H1 (cell line): Measurements from ENCODE around the gene RMND5A. TPM values are rescaled to one million over a fixed set of nuclear protein-coding genes. Genes with fewer than 3 reads are reported as not detected.

ENCODE experiments used
- BRCA1 ChIP-seq: IDR thresholded peaks from 2 replicates; pipeline ENCODE4 v1.6.1; 2012; ENCODE audit warnings: low read depth, low read length, improper control_type of control experiment
- CHD7 ChIP-seq: fragments of 300-600 bp; sonication (generic); IDR thresholded peaks from 2 replicates; pipeline ENCODE4 v1.7.1; 2012; ENCODE audit warnings: low read length, moderate library complexity, mild to moderate bottlenecking, inconsistent platforms; ENCODE audit not compliant: insufficient replicate concordance
- FOSL1 ChIP-seq: IDR thresholded peaks from 2 replicates; pipeline ENCODE4 v1.6.1; 2011; ENCODE audit warnings: mild to moderate bottlenecking, low read depth, low read length, moderate library complexity; ENCODE audit not compliant: insufficient read depth
- polyA plus RNA-seq, 7 experiments: library from polyadenylated mRNA; depleted of rRNA in 3 of 7; stranded (reverse) in 5 of 7; unstranded in 2 of 7; fragments of >200 nt in 5 of 7; fragments of 200-250 nt in 2 of 7; gene quantifications; 1 replicate in 5 of 7; 2 replicates in 1 of 7; 4 replicates in 1 of 7; pipeline versions ENCODE4 v1.2.1 to v1.2.3, GENCODE V29; 2011 to 2013; ENCODE audit warnings: missing spikeins in 2 of 7, mixed read lengths in 2 of 7
- total RNA-seq: library from RNA; stranded (reverse); fragmentation: NEBNext Ultra II Directional; extraction: Animal tissue kit (Norgen Biotek cat#: 25700); gene quantifications from 2 replicates; pipeline ENCODE4 v1.2.1, GENCODE V29; 2021

Gene RMND5A
- total and polyA plus RNA-seq, 2 of the 8 experiments (the other 6 are each of a cell fraction or from before 2014, with no cell fraction given), result 21.0 to 66.2 TPM

GRCh38 chr2:86783615-86784339 lies 63.7 kb downstream of the RMND5A start (continued):
- no peak for TF ChIP-seq CHD7
- no peak for TF ChIP-seq BRCA1
- TF ChIP-seq FOSL1, result no peak
